ENCODE measurements around the gene RDM1.
"Not testable (repeated sequence)": the region's sequence is repeated elsewhere in the genome, so short reads cannot be mapped to it uniquely, and the experiment has no call there.

The RDM1 gene

DNA sequence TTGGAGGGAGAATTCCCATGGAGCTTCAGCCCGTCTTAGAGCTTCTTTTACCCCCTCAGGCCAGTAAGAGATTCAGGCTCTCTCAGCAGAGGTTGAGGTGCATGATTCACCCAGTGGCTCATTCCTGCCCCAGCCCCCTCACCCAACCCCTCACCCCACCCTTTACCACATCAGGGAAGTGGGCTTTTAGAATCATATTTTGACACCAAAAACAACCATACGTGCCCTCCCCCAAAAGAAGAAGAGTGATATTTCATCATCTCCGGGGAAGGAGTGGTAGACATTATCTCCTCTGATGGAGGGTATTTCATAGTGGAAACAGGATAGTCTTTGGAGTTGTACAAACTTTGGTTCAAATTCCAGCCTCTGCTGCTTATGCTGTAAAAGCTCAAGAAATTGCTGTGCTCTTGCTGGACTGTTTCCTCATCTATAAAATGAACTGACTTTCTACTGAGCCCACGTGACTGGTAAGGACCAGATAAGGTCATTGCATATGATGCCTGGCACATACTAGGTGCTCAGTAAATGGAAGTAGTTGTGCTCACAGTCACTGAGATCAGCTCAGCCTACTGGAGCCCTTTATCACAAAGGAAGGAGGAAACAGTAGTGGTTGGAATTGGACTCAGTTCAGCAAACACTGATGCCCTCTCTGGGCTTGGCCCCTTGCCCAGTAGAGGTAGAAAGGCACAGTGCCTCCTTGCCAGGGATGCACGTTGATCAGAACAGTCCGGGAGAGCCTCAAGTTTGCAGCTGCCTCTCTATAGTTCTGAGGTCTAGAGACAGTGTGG, 32.1 kb downstream of the RDM1 start:
- DNase-seq (ENCODE audit: low read depth), result no peak

DNA sequence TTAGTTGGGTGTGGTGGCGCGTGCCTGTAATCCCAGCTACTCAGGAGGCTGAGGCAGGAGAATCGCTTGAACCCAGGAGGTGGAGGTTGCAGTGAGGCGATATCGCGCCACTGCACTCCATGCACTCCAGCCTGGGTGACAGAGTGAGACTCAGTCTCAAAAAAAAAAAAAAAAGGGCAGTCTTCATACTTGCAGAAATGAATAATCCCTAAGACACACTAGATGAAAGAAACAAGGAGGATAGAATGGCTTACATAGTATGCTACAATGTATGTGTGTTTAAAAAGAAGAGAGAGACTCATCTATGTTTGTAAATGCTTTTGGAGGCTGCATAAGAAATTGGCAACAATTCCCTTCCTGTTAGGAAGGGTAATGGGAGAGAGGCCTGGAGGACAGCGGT, 32.8 kb downstream of the RDM1 start:
- not testable (repeated sequence) for DNase-seq (ENCODE audit: low read depth)

DNA sequence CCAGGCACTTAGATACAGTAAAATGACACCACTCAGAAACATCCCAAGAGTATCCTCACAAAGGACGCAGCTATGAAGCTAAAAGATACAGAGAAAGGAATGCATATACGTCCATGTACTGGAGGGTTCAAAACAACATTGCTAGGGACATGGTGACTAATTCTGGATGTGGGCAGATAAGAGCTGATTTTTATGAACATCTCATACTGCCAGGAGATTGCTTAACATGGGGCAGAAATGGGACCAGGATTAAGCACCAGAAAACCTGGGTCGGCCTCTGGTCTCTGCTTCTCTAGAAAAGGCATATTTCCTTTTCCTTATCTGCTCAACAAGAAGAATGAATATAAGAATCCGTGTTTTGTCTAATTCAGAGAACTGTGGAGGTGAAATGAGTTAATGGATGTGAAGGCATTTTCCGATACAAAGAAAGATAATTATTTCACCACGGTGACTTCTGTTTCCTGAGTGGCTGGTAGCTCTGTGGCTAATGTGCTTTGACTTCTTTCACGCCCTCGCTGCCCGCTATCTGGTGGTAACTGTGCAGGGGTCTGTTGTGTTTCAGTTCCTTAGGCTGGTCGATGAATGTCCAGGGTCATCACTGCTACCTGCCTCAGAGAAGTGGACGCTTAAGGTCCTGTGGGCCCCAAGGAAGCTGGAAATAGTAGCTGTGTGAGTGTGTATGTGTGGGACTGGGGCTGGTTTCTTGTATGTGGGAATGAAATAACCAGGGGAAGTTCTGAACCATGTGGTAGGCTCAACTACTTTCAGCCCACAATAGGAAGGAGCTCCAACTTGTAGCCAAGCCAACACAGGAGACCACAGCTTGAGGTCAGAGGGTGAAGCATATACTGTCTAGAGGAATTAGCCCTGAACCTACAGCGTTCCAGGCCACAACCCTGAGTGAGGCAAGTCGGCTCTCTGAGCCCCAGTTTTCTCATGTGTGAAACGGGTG, 34.7 kb downstream of the RDM1 start:
- no peak for DNase-seq (ENCODE audit: low read depth)

DNA sequence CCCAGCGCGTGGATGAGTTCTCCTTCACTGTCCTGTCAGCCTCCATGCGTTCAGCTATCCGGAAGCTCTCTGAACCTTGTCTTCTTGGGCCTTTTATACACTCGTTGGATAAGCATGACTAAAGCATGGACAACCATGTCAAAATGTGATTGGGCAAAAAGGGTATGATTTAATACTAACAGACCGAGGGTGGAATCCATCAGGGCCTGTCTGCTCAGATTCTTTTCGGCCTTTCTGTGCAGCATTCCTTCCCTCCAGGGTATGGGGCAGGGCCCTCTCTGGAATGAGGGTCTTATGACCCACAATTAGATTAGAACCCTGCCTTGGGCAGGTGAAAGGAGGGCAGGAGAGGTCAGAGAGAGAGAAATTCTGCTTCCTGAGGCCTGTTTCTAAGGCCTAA, 36.4 kb downstream of the RDM1 start:
- no peak for DNase-seq (ENCODE audit: low read depth)

- DNase-seq (ENCODE audit: low read depth), result no peak
Observed at GRCh38 chr17:35893751-35894150, 36.8 kb downstream of the RDM1 start.

GRCh38 chr17:35892091-35893035, 38.2 kb downstream of the RDM1 start:
- DNase-seq (ENCODE audit: low read depth), result no peak

- no peak for DNase-seq (ENCODE audit: low read depth)
Observed at GRCh38 chr17:35891269-35891668, 39.3 kb downstream of the RDM1 start.

DNA sequence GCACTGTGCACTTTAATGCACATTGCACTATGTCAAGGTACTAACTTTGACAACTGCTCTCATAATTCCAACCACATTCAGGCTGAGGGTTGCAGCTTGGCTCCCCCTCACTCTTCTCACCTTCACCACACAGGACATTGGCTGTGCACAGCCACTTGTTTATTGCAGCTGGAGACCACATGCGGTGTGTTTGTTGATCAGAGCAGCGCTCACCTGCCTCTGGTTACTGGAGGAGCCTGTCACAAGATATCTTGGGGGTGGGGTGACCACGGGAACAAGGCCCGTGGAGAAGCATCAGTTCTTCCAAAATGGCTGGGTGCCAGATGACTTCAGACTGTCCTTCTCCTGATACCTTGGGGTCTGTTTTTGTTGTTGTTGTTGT, 39.8 kb downstream of the RDM1 start:
- DNase-seq (ENCODE audit: low read depth), result no peak

DNA sequence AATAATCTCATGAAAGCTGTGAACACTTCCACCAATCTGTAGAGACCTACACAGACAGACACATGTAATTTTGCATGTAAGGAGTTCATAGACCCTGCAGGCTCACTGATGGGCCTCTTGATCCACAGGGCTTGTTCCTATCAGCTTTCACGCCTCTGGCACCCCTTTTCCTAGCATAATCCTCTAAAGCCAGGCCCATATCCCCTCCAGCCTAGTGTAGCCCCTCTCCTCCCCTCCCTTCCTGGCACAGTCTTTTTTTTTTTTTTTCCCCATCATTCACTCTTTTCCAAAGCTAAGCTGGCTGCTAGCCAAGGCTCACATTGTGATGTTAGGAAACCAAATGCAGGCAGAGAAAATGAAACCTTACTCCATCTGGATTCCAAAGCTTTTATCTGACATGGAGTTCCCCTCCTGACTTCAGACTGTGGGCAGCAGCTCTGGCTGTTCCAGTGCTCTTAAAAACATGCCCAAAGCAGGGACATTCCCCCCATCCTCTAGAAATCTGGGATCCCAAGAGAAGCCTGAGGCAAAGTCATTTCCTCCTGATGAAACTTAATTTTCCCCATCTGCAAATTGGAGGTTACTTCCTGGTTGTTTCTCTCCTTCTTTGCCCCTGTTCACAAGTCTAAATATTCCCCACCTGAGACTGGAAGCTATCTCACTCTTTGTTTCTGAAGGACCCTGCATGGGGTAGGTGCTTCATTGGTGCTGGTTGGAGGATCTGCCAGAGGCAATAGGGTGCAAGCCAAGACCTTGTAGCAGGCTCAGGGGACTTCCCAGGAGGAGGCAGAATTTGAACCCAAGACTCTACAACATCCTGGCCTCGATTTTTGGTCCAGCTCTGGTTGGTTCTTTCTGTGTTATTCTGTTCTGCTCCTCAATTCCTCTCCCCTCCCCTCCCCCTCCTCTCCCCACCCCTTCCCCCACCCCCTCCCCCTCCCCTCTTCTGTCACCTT, 40.5 kb downstream of the RDM1 start:
- no peak for DNase-seq (ENCODE audit: low read depth)

DNA sequence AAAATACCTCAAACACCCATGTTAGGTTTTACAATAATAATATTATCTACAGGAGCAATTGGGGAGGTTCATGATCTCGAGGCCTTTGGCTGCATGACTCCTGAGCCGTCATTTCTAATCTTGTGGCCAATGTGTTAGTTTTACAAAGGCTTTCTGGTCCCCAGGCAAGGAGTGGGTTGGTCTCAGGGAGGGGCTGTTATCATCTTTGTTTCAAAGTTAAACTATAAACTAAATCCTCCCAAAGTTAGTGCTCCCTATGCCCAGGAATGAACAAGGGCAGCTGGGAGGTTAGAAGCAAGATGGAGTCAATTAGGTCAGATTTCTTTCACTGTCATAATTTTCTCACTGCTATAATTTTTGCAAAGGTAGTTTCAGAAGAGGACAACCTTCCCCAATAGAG, 41.3 kb downstream of the RDM1 start:
- no peak for DNase-seq (ENCODE audit: low read depth)

DNA sequence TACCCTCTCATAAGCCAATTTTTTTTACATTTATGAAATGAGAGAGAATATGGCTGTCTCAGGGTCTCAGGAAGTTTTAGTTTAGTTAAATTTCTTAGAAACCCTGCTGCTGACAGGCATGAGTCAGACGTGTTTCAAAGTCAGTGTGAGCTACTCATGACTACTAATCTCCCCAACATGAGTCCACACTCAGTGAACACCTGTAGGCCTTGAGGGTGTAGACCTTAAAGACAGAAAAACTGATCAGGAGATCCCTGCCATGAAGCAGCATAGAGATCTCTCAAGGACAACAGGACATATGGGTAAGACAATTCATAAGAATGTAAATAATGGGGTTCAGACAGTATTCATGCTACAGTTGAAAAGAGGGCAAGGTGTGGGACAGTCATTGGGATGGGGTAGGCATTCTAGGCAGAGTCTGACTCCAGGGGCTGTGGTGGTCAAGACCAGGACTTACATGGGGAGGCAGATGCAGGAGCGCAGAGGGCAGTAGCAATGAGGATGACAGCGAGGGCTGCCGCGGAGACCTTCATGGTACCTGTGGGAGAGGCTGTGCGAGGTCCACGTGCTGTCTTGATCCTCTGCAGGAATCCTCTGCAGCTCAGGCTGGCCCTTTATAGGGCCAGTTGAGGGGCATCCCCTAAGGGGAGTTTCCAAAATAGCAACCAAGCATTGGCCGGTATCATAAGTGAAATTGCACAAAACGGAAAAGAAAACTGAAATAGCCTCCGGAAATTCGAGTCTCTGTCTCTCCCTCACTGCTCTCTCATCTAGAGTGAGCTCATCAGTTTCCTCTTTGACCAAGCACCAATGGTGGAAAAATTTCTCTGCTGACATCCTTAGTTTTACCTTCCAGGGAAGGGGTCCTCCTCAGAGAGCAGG, 50.6 kb downstream of the RDM1 start, which contains the start of gene CCL5:
TSS of gene CCL5 (minus strand) at position 588 of the 882 bp plus-strand sequence.
- DNase-seq (ENCODE audit: low read depth), result no peak

DNA sequence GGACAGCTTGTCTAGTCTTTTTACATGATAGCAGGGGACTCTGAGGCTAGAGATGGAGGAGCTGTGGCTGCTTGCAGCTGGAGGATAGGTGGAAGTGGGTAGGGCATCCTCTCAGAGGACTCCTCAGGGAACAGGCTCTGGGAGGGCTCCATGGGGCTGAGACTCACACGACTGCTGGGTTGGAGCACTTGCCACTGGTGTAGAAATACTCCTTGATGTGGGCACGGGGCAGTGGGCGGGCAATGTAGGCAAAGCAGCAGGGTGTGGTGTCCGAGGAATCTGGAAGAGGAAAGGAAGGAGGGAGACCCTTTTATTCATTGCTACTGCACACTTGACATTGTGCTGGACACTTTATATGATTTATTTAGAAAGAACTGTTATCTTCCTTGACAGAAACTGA, 52.2 kb downstream of the RDM1 start:
- DNase-seq (ENCODE audit: low read depth), result no peak

- no peak for DNase-seq (ENCODE audit: low read depth)
Observed at GRCh38 chr17:35877345-35878029, 53.1 kb downstream of the RDM1 start.

DNA sequence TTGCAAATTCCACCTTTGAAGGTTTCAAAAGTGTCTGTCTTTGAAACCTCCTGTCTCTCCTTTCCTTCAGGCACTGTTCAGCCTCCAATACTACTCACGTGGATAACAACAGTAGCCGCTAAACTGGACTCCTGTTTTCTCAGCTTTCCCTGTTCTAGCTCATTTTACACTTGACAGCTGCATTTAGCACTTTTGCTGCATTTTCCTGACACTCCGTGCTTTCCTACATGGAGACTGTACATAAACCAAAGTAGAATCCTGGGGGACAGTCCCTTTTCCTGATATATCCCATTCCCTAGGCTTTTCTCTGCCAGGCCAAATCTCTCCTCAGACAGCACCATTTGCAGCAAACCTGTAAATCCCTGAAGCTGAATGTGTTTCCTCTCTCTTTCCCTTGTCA, 54.0 kb downstream of the RDM1 start:
- no peak for DNase-seq (ENCODE audit: low read depth)

DNA sequence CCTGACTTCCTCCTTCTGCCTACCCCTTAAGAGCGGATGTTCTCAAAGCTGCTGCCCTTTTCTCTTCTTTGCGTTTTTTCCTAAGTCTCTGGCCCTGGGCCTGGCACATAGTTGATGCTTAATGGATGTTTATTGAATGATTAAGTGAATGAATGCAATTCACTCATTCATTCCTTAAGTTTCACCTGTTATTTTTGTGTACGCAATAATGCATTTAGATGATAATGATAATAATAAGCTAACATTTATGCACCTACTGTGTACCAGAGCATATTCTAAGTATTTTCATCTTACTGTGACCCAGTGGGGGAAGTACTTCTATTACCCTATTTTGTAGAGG, 54.8 kb downstream of the RDM1 start:
- DNase-seq (ENCODE audit: low read depth), result no peak

GRCh38 chr17:35875072-35875799, 55.3 kb downstream of the RDM1 start:
- DNase-seq (ENCODE audit: low read depth), result no peak

DNA sequence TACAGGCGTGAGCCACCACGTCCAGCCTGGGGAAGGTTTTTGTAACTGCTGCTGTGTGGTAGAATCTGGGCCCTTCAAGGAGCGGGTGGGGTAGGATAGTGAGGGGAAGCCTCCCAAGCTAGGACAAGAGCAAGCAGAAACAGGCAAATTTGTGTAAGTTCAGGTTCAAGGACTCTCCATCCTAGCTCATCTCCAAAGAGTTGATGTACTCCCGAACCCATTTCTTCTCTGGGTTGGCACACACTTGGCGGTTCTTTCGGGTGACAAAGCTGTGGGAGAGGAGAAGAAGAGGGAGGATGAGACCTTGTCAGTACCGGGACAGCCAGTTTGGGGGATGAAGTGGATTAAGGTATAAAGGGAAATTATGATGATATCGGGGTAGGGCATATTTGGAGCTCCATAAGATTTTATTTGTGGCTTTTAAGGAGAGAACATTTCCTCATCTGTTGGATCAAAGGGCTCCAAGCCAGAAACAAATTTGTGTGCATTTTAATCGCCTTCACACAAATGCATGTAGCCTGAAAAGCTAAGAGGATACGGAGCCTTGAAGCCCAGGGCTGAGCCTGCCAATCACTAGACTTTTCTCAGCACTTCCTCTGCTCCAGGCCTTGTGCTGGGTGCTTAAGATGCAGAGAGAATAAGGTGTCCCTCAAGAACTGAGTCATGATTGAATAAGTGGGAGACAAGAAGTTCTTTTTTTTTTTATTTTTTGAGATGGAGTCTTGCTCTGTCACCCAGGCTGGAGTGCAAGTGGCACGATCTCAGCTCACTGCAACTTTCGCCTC, 58.2 kb downstream of the RDM1 start:
- DNase-seq (ENCODE audit: low read depth), result no peak
